ENCODE data around the gene PSG3. TPM values are rescaled to one million over a fixed set of nuclear protein-coding genes. Genes with fewer than 3 reads are reported as not detected.
"Not testable (repeated sequence)": the region's sequence is repeated elsewhere in the genome, so short reads cannot be mapped to it uniquely, and the experiment has no call there.

The PSG3 gene
- total RNA-seq: not detected

DNA sequence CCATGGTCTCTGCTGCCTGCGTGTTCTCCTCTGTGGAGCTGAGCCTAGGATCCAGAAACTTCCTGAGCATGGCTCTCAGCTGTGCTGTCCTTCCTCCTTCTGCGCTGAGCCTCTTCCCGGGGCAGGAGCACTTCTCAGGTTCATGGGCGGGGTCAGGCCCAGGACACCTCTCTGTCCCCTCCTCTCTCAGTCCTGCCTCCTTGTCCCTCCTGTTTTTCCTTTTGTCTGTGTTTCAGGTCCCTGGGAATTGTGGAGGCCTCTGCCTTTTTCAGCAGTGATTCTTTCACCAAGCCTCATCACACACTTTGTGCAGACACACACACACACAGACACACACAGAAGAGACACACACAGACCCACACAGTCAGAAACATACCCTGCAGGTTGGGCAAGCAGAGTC lies at the start of gene PSG3:
TSS of gene PSG3 (minus strand) at position 101 of the 400 bp plus-strand sequence. CDS start at position 4, 97 bp downstream.
- intact Hi-C loops (cut with DNase I); DNase-seq (ENCODE audit: low spot score); ATAC-seq: not testable (repeated sequence)

DNA sequence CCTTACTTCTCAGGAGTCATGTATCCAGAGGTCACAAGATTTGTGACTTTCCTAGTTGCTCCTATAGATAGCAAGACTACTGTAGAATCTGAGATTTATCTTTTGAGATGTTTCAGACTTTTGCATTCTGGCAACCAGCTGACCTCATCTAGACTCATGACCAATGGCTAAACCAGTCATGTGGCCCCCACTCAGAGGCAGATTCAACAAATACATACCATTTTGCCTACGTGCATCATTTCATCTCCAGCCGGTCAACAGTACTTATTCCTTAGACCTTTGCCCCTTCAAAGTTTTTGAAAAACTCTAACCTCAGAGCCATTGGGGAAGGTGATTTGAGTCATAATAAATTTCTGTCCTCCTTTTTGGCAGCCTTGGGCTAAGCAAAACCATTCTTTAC lies 48.5 kb upstream of the PSG3 start:
- intact Hi-C loops (cut with DNase I); DNase-seq (ENCODE audit: low spot score); ATAC-seq: not testable (repeated sequence)

DNA sequence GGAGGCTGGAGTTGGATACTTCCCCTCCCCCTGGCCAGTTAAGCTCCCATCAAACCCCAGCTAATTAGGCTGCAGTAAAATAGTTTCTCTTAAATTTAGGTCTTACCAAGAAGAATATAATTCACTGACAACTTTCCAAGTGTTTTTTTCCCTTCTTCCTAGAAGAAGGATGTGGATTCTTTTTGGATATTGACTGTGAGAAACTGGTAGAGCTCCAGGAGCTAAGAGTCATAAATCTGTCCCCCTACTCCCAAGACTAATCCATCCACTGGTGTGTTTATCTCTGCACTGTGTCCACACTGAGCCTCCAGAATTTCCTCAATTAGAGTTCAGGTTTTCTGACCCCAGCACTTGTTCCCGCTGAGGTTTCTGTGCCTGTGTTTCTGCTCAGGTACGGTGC lies 47.5 kb upstream of the PSG3 start:
- DNase-seq (ENCODE audit: low spot score); intact Hi-C loops (cut with DNase I); ATAC-seq: not testable (repeated sequence)

DNA sequence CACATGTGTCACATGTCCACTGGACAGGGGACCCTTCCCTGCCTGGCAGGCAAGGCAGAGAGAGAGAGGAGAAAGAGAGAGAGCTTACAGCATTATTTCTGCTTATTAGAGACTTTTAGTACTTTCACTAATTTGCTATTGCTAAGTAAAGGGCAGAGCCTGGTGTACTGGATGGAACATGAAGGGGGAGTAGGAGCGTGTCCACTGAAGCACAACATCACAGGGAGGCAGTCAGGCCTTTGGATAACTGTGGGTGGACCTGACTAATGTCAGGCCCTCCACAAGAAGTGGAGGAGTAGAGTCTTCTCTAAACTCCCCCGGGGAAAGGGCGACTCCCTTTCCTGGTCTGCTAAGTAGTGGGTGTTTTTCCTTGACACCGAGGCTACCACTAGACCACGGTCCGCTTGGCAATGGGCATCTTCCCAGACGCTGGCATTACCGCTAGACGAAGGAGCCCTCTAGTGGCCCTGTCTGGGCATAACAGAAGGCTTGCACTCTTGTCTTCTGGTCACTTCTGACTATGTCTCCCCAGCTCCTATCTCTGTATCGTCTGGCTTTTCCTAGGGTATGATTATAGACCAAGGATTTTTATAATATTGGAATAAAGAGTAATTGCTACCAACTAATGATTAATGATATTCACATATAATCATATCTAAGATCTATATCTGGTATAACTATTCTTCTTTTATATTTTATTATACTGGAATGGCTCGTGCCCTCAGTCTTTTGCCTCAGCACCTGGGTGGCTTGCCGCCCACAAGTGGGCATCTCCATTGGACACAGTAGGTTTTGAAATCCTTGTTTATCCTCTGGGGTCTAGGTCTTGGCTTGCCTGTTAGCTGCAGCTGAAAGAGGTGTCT lies 36.7 kb upstream of the PSG3 start:
- intact Hi-C loops (cut with DNase I); ATAC-seq: not testable (repeated sequence)
- peak; percentile 77 for DNase-seq (ENCODE audit: low spot score)

DNA sequence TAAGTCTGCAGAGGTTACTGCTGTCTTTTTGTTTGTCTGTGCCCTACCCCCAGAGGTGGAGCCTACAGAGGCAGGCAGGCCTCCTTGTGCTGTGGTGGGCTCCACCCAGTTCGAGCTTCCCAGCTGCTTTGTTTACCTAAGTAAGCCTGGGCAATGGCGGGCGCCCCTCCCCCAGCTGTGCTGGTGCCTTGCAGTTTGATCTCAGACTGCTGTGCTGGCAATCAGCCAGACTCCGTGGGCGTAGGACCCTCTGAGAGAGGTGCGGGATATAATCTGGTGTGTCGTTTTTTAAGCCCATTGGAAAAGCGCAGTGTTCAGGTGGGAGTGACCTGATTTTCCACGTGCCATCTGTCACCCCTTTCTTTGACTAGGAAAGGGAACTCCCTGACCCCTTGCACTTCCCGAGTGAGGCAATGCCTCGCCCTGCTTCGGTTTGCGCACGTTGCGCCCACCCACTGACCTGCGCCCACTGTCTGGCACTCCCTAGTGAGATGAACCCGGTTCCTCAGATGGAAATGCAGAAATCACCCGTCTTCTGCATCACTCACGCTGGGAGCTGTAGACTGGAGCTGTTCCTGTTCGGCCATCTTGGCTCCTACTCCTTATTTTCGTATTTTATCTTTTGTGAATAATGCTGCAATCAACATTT lies 34.4 kb upstream of the PSG3 start:
- ATAC-seq; intact Hi-C loops (cut with DNase I); DNase-seq (ENCODE audit: low spot score): not testable (repeated sequence)

DNA sequence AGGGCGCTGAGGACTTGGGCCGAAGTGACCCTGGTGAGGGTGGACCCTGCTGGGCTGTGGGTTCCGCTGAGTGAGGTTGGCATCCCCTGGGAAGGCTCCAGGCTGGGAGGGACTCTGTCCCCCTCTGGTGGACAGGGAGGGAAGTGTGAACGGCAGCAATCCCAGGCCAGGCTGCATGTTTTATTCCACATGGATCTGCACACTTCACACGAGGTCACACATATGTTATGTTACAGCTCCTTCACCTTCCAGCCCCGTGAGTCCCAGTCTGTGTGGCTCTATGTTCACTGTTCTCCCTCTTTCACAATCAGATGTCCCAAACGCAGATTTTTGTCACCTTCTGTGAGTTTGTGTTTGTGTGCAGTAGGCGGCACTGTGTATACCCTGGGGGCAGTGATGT lies 27.0 kb upstream of the PSG3 start:
- ATAC-seq; intact Hi-C loops (cut with DNase I); DNase-seq (ENCODE audit: low spot score): not testable (repeated sequence)

DNA sequence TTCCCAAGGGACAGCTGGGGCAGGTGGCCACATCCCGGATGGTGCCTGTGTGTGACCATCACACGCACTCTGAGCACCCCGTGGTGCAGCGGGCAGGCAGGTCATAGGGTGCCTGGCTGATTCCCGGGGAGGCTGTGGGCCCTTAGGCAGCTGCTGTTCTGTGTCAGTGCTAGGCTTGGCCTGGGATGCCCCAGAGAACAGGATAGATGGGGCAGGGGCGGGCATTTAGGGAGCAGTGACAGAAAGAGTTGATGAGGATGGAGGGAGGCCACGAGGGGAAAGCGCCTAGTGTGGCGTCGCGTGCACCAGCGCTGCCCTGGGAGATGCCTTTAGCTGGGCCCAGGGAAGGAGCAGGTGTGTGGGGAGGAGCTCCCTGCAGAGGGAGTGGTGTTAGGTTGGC lies 26.6 kb upstream of the PSG3 start:
- intact Hi-C loops (cut with DNase I); ATAC-seq; DNase-seq (ENCODE audit: low spot score): not testable (repeated sequence)

DNA sequence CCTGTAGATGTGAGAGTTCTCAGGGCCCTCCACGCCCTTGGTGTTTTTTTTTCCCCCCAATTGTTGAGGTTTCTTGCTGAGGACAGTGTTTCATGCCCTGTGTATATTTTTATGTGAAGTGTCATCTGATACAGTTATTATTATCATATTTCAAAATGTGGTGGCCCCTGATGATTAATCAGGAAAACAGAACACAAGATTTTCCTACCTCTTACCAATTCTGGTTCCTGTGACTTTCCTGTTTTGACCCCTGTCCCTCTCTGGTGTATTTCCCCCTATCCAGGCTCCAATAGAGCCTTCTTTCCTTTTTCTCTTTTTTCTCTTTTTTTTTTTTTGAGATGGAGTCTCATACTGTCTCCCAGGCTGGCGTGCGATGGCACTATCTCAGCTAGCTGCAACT lies 24.6 kb upstream of the PSG3 start:
- ATAC-seq: no peak
- intact Hi-C loops (cut with DNase I): no loop called here
- DNase-seq (ENCODE audit: low spot score): no peak

DNA sequence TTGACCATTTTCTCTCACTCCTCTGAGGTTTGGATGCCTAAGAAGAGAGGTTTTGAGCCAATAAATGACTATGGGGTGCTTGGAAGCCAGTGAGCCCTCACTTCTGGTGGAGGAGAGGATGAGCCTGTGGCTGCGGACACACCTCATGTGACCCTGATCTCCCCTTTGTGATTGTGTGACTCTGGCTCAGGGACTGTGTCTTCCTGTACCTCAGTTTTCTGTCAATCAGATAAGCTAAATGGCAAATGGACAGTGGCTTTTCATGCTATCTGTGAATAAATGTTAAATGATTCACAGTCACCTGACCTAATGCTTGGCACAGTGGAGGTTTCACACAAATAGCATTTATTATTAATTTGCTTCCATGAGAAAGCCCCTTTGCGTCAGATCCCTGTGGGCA lies 22.5 kb upstream of the PSG3 start:
- DNase-seq (ENCODE audit: low spot score) (no peak), ATAC-seq (no peak)
- intact Hi-C loops (cut with DNase I): no loop called here

DNA sequence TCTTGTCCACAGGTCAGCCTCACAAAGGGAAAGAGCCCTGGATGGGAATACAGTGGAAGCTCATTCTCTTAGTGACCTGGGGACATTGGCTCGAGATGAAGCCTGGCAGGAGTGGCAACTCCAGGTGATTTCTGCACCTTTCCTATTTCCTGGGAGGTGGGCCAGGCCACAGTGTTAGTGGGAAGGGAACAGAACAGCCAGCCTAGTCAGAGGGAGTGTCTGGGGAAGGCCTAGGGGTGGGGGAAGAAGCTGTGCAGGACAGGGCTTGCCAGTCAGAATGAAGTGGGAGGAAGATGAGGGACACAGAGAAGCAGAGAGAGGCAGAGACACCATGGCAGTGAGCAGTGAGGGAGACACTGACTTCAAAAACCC lies 21.6 kb upstream of the PSG3 start:
- ATAC-seq; DNase-seq (ENCODE audit: low spot score); intact Hi-C loops (cut with DNase I): not testable (repeated sequence)

DNA sequence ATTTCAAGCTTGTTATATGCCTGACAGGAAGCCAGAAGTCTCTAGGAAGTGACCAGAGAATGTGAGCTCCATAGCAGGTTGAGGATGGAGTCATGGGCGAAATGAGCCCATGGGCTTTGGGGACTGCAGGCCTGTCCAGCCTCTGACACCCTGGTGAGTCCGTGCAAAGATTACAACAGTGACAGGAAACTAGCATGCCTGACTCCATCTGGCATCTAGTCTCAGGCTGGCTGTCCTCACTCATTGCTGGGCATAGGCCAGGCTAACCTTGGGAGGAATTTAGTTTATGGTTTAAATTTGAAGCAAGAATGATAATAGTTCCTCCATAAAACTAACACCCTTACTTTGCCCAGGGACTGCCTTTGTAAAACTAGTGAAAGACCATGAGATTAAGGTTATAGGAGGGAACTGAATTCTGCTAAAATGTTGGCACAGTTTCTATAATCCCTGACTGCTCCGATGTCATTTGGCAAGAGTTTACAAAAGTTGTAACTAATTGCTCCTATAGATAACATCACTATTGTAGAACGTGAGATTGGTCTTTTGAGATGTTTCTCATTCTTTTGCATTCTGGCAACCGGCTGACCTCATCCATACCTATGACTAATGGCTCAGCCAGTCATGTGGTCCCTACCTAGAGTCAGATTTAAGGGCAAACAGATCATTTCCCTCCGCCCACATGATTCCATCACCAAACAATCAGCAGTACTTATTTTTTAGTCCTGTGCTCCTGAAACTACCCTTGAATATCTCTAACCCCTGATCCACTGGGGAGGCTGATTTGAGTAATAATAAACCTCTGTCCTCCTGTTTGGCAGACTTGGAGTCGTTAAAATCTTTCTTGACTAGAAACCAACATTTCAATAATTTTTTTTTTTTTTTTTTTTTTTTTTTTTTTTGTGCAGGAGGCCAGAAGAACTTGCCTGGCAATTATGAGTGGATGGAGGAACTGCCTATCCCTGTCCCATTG lies 21.0 kb upstream of the PSG3 start:
- DNase-seq (ENCODE audit: low spot score); ATAC-seq; intact Hi-C loops (cut with DNase I): not testable (repeated sequence)

DNA sequence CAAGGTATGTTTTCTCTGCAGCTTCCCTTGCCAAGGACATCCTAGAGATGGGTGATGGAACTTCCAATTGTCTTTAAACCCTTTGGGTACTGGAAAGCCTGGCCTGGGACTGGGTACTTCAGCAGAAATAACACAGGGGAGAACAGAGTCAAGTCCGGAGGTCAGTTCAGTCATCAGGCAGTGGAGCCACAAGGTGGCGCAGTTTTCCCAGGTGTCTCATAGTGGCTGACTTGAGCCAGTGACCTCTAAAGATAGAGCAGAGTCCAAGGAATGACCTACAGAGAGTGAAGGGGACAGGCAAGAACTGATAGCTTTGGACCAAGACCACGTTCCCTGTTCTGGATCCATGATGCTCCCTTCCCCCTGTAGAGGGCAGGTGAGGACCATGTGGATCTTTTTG lies 18.4 kb upstream of the PSG3 start:
- intact Hi-C loops (cut with DNase I); ATAC-seq; DNase-seq (ENCODE audit: low spot score): not testable (repeated sequence)

DNA sequence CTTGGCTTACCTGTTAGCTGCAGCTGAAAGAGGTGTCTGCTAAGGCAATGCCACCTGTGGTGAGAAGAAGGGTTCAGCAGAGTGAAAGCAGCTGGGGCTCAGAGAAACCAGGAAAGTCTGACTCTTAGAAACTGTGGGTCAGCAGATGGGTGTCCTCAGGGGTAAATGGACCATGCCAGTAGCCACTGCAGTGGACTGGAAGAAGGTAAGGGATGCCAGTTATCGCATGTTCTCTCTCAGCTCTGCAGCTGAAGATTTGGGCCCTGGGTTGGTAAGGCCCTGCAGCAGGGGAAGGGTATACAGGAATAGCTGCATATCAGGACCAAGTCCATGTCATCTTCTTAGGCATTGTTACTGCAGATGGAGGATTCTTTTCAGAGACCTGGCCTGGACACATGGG lies 12.0 kb upstream of the PSG3 start:
- DNase-seq (ENCODE audit: low spot score); ATAC-seq; intact Hi-C loops (cut with DNase I): not testable (repeated sequence)

DNA sequence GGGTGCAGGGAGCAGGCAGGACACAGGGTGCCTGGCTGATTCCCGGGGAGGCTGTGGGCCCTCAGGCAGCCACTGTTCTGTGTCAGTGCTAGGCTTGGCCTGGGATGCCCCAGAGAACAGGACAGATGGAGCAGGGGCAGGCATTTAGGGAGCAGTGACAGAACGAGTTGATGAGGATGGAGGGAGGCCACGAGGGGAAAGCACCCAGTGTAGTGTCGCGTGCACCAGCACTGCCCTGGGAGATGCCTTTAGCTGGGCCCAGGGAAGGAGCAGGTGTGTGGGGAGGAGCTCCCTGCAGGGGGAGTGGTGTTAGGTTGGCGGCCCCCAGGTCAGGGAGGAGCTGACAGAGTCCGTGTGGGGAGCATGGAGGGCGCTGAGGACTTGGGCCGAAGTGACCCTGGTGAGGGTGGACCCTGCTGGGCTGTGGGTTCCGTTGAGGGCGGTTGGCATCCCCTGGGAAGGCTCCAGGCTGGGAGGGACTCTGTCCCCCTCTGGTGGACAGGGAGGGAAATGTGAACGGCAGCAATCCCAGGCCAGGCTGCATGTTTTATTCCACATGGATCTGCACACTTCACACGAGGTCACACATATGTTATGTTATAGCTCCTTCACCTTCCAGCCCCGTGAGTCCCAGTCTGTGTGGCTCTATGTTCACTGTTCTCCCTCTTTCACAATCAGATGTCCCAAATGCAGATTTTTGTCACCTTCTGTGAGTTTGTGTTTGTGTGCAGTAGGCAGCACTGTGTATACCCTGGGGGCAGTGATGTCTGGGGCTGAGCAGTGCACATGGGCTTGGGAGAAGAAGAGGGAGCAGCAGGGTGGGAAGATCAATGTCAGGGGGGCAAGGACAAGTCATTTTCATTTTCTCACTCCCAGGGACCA lies 1.7 kb upstream of the PSG3 start:
- not testable (repeated sequence) for DNase-seq (ENCODE audit: low spot score); ATAC-seq

DNA sequence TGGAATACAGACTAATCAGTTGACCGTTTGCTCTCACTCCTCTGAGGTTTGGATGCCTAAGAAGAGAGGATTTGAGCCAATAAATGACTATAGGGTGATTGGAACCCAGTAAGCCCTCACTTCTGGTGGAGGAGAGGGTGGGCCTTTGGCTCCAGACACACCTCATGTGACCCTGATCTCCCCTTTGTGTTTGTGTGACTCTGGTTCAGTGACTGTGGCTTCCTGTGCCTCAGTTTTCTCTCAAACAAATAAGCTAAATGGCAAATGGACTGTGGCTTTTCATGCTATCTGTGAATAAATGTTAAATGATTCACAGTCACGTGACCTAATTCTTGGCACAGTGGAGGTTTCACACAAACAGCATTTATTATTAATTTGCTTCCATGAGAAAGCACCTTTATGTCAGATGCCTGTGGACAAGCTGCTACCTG lies 2.7 kb downstream of the PSG3 start:
- intact Hi-C loops (cut with DNase I); ATAC-seq; DNase-seq (ENCODE audit: low spot score): not testable (repeated sequence)

More for the DNA sequence above, 1.7 kb upstream of the PSG3 start:
- intact Hi-C loops (cut with DNase I): not testable (repeated sequence)

DNA sequence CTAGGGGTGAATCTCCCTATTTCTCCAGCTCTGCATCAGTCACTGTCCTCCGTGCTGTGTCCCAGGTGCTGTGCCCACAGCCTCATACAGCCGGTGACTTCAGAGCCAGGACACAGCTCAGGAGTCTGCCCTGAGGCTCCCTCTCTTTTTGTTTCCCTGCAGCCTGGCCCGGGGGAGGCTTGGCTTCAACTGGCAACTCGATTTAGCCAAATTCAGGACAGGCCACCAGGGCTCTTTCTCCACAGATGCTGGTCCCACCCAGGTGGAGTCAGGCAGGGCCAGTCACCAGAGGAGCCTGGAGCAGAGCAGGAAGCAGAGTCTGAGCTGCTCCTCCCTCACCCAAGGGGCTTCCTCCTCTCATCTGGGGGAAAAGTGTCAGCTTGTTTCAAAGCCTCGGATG lies 11.9 kb downstream of the PSG3 start:
- ATAC-seq; intact Hi-C loops (cut with DNase I): not testable (repeated sequence)

DNA sequence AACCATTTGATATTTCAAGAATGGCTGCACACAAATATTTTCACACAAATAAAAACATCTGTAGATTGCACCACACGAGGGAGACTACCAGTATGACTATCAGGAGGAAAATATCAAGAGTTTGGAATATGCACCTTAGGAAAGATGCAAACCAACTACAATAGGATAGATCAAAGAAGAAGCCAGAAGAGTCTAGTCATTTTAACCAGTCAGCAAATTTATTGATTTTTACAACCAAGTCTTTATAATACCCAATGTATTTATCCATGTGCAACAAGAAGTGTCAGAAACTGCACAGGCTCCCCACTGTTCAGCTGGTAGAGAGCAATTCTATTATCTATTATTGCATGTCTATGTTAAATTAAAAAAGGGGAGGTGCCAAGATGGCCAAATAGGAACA lies 26.3 kb downstream of the PSG3 start:
- ATAC-seq; intact Hi-C loops (cut with DNase I); DNase-seq (ENCODE audit: low spot score): not testable (repeated sequence)

More for the DNA sequence above, 11.9 kb downstream of the PSG3 start:
- DNase-seq (ENCODE audit: low spot score): not testable (repeated sequence)

DNA sequence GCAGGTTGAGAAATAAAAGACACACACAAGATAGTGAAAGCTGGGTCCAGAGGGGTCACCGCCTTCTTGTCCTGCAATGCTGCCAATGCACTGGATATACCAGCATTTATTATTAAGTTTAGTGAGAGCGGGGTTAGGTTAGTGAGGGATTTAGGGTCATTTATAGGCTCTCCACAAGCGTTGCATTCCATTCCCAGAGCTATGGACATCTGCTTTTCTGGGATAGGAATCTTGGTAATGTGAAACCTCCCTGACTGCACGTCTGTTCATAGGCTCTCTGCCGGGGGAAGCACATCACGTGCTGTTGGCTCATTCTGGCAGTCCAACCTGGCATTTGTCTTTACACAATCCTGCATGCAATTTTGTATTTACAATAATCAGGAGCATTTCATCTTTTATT lies 27.5 kb downstream of the PSG3 start:
- ATAC-seq; DNase-seq (ENCODE audit: low spot score); intact Hi-C loops (cut with DNase I): not testable (repeated sequence)
